Nephron (organoid): ENCODE data around the gene SIPA1L3.

Experiments
- H3K27ac Mint-ChIP-seq, 3 experiments: 2 replicates each; pipeline ENCODE4 v1.8.0; 2020; ENCODE audit warnings: mixed read lengths in 3 of 3, mild to moderate bottlenecking in 2 of 3, moderate library complexity in 1 of 3
- H3K27me3 Mint-ChIP-seq: 2 replicates; pipeline ENCODE4 v1.8.0; 2021; ENCODE audit warnings: low read depth, mild to moderate bottlenecking, moderate library complexity, mixed read lengths
- H3K36me3 Mint-ChIP-seq: 2 replicates; pipeline ENCODE4 v1.8.0; 2020; ENCODE audit warnings: low read depth, mixed read lengths
- H3K4me1 Mint-ChIP-seq: 2 replicates; pipeline ENCODE4 v1.8.0; 2020; ENCODE audit warnings: mixed read lengths
- H3K4me3 Mint-ChIP-seq, 3 experiments: 2 replicates each; pipeline ENCODE4 v1.8.0; 2020; ENCODE audit warnings: mild to moderate bottlenecking in 3 of 3, mixed read lengths in 3 of 3, moderate library complexity in 2 of 3
- H3K9me3 Mint-ChIP-seq: 2 replicates; pipeline ENCODE4 v1.8.0; 2020; ENCODE audit warnings: mixed read lengths
- TF ChIP-seq, protein P1 (sequence below), 3 experiments: fragments of 200-600 bp; sonication (generic); IDR thresholded peaks; one replicate each; pipeline ENCODE4 v1.5.0; 2021; ENCODE audit warnings: antibody characterized with exemption in 3 of 3; ENCODE audit not compliant: unreplicated experiment in 3 of 3

SIPA1L3 gene

DNA sequence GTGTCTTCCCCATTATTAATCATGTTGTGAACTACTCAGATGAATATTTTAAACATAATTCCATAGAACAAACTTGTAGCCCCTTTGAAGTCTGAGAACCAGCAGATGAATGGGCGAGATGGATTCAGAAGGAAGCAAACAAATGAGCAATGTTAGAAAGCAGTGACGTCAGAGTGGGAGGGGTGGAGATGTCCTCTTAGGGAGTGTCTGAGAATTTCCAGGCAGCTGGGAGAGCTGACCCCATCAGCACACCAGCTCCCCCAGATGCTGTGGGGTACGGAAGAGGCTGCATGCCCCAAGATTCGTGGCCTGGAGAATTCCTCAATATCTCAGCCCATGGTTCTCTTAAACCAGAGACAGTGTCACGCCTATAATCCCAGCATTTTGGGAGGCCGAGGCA is 248.4 kb downstream of the SIPA1L3 start:
- Mint-ChIP-seq H3K9me3 (no peaks in the 10 kb centered on the region), H3K4me3 (no peak overlapping the region), H3K27me3 (no peaks in the 10 kb centered on the region), H3K27ac (peak overlapping the region in 1 of 3 experiments; percentile 12), H3K4me1 (no peaks in the 10 kb centered on the region), H3K36me3 (peaks cover 20% of the 10 kb centered on the region)
- TF ChIP-seq, protein P1, sequence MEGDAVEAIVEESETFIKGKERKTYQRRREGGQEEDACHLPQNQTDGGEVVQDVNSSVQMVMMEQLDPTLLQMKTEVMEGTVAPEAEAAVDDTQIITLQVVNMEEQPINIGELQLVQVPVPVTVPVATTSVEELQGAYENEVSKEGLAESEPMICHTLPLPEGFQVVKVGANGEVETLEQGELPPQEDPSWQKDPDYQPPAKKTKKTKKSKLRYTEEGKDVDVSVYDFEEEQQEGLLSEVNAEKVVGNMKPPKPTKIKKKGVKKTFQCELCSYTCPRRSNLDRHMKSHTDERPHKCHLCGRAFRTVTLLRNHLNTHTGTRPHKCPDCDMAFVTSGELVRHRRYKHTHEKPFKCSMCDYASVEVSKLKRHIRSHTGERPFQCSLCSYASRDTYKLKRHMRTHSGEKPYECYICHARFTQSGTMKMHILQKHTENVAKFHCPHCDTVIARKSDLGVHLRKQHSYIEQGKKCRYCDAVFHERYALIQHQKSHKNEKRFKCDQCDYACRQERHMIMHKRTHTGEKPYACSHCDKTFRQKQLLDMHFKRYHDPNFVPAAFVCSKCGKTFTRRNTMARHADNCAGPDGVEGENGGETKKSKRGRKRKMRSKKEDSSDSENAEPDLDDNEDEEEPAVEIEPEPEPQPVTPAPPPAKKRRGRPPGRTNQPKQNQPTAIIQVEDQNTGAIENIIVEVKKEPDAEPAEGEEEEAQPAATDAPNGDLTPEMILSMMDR (IDR thresholded peaks at IDR 0.05; ENCODE audit: unreplicated experiment in 3 of 3), result no peak

DNA sequence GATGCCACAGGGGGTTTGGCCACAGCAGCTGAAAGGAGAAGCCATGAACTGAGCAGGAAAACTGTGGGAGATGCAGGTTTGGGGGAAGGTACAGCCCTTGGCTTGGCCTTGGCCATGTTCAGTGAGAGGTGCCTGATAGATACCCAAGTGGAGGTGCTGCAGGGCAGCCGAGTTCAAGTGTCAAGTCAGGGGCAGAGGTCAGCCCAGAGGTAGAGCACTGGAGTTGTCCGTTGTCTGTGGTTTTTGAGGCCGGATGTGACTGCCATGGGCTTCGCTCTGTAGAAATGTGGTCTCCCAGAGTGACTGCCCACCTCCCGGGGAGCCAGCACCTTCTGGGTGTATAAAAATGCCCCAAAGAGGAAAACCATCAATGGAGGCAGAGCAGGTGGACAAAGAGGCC is 251.7 kb downstream of the SIPA1L3 start:
- no peak overlapping the region for H3K27ac Mint-ChIP-seq
- TF ChIP-seq, protein P1 (IDR thresholded peaks at IDR 0.05; ENCODE audit: unreplicated experiment in 3 of 3), result no peak
- no peak overlapping the region for H3K4me3 Mint-ChIP-seq
- H3K4me1 Mint-ChIP-seq, result no peaks in the 10 kb centered on the region
- H3K27me3 Mint-ChIP-seq, result no peaks in the 10 kb centered on the region
- H3K36me3 Mint-ChIP-seq, result peaks cover 47% of the 10 kb centered on the region
- peaks cover 10% of the 10 kb centered on the region for H3K9me3 Mint-ChIP-seq

DNA sequence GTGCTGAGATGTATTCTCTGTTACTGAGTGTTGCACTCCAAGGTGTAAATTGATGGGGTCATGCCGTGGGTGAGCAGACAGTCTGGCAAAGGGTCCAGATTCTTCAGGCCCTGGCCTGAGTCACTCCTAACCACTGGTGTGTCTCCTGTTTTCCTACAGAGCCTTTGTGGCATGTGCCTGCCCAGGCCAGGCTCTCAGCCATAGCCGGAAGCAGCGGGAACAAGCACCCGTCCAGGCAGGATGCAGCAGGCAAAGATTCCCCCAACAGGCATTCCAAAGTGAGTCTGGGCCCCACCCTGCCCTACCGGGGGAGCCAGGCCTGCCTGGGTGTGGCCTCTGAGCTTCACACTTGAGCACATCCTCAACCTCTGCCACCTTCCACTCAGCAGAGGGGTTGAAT is 255.1 kb downstream of the SIPA1L3 start:
- no peaks in the 10 kb centered on the region for H3K27me3 Mint-ChIP-seq
- H3K27ac Mint-ChIP-seq, result no peak overlapping the region
- H3K4me3 Mint-ChIP-seq, result no peak overlapping the region
- H3K9me3 Mint-ChIP-seq, result peaks cover 10% of the 10 kb centered on the region
- H3K4me1 Mint-ChIP-seq, result no peaks in the 10 kb centered on the region
- H3K36me3 Mint-ChIP-seq, result peaks cover 58% of the 10 kb centered on the region
- TF ChIP-seq, protein P1 (IDR thresholded peaks at IDR 0.05; ENCODE audit: unreplicated experiment in 3 of 3), result no peak

DNA sequence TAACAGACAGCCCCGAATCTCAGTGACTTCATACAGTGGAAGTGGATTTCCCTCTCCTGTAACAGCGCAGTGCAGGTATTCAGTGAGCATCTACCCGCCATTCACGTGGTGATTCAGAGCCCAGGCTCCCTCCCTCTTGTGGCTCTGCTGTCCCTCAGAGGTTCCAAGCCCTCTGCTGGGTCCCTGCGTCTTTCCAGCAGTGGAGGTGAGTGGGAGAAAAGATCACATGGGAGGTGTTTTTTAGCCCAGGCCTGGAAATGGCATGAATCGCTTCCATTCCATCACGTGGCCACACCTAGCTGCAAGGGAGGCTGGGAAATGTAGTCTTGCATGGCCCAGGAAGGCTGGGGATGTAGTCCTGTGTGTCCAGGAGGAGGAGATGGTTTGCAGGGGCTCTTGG is 255.6 kb downstream of the SIPA1L3 start:
- TF ChIP-seq, protein P1 (IDR thresholded peaks at IDR 0.05; ENCODE audit: unreplicated experiment in 3 of 3), result no peak

DNA sequence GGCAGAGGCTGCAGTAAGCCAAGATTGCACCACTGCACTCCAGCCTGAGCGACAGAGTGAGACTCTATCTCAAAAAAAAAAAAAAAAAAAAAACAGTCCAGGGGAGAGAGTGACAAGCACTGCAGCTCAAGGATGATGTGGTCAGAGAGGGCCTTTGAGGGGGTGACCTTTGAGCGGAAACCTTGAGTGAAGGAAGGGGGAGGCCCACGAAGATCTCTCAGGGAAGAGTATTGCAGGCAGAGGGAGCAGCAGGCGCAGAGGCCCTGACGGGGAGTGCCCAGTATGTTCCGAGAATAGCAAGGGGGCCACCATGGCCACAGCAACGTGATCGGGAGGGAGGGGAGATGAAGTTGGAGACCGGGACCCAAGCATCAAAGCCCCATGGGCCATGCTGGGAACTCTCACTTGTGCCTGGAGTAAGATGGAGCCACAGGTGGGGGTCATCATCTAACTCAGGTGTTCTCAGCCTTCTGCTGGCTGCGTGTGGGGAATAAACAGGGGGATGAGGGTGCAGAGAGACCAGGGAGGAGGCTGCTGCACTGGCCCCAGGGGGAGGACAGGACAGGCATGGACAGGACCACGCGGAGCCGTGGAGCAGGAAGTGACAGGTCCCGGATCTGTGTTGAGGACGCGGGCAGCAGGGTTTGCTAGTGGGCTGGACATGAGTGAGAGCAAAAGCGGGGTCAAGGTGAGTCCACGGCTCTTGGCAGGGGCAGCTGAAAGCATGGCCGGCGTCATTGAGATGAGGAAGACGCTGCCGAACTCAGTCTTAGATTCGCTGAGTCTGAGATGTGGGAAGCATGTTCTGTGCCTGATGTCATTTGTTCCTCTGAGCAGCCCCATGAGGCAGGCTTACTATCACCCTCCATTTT is 256.6 kb downstream of the SIPA1L3 start:
- Mint-ChIP-seq H3K4me3 (no peak overlapping the region), H3K36me3 (peaks cover 56% of the 10 kb centered on the region)

More for the DNA sequence above, 255.6 kb downstream of the SIPA1L3 start:
- Mint-ChIP-seq H3K4me1 (no peaks in the 10 kb centered on the region), H3K27me3 (no peaks in the 10 kb centered on the region), H3K36me3 (peaks cover 59% of the 10 kb centered on the region), H3K9me3 (peaks cover 10% of the 10 kb centered on the region), H3K27ac (no peak overlapping the region), H3K4me3 (no peak overlapping the region)

More for the DNA sequence above, 256.6 kb downstream of the SIPA1L3 start:
- Mint-ChIP-seq H3K9me3 (peaks cover 10% of the 10 kb centered on the region), H3K27ac (no peak overlapping the region), H3K4me1 (peaks cover 3% of the 10 kb centered on the region), H3K27me3 (no peaks in the 10 kb centered on the region)
- TF ChIP-seq, protein P1 (IDR thresholded peaks at IDR 0.05; ENCODE audit: unreplicated experiment in 3 of 3), result no peak
